ENCODE measurements around the gene CAPS. TPM values are rescaled to one million over a fixed set of nuclear protein-coding genes. Genes with fewer than 3 reads are reported as not detected.

CAPS gene
- total RNA-seq, 6 experiments from 2014 or later = 2.2 to 2.7 (median 2.3) TPM

DNA sequence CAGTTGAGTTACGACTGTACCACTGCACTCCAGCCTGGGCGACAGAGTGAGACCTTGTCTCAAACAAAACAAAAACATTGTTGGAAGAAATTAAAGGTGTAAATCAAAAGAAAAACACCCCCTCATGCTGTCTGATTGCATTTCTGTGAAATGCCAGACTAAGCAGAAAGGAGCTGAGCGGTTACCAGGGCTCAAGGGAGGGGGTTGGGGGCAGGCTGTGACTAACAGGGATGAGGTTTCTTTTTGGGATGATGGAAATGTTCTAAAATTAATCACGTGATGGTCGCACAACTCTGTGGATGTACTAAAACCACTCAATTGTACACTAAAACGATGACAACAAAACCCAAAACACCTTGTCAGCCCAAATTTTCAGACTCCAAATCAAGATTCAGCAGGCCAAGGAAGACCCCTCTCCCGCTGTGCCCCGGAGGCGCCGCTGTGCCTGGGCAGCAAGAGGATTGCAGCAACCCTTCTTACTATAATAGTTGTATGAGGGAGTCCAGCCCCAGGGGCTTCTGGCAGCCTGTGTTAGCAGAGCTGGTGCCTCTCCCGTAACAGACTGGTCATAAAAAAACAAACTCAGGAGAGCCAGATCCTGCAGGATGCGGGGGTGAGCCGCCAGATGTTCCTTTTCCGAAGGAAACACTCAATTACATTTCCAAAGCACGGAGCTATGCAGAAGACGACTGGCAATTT lies 20.9 kb downstream of the CAPS start:
- TF ChIP-seq, protein P1, sequence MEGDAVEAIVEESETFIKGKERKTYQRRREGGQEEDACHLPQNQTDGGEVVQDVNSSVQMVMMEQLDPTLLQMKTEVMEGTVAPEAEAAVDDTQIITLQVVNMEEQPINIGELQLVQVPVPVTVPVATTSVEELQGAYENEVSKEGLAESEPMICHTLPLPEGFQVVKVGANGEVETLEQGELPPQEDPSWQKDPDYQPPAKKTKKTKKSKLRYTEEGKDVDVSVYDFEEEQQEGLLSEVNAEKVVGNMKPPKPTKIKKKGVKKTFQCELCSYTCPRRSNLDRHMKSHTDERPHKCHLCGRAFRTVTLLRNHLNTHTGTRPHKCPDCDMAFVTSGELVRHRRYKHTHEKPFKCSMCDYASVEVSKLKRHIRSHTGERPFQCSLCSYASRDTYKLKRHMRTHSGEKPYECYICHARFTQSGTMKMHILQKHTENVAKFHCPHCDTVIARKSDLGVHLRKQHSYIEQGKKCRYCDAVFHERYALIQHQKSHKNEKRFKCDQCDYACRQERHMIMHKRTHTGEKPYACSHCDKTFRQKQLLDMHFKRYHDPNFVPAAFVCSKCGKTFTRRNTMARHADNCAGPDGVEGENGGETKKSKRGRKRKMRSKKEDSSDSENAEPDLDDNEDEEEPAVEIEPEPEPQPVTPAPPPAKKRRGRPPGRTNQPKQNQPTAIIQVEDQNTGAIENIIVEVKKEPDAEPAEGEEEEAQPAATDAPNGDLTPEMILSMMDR (IDR thresholded peaks at IDR 0.05) = no peak
- no peaks in the 10 kb centered on the region; the same call in 1 of the 2 replicates for H3K27me3 Mint-ChIP-seq (ENCODE audit: insufficient read depth)
- peak overlapping the region; percentile 62 for H3K4me3 Mint-ChIP-seq
- peak; percentile 74 for DNase-seq
- H3K36me3 Mint-ChIP-seq (ENCODE audit: low read depth) = peaks cover 17% of the 10 kb centered on the region; the same call in 1 of the 2 replicates
- H3K27ac Mint-ChIP-seq = peak overlapping the region; percentile 85
- peaks cover 31% of the 10 kb centered on the region for H3K4me1 Mint-ChIP-seq (ENCODE audit: low read depth)
- no peaks in the 10 kb centered on the region for H3K9me3 Mint-ChIP-seq

DNA sequence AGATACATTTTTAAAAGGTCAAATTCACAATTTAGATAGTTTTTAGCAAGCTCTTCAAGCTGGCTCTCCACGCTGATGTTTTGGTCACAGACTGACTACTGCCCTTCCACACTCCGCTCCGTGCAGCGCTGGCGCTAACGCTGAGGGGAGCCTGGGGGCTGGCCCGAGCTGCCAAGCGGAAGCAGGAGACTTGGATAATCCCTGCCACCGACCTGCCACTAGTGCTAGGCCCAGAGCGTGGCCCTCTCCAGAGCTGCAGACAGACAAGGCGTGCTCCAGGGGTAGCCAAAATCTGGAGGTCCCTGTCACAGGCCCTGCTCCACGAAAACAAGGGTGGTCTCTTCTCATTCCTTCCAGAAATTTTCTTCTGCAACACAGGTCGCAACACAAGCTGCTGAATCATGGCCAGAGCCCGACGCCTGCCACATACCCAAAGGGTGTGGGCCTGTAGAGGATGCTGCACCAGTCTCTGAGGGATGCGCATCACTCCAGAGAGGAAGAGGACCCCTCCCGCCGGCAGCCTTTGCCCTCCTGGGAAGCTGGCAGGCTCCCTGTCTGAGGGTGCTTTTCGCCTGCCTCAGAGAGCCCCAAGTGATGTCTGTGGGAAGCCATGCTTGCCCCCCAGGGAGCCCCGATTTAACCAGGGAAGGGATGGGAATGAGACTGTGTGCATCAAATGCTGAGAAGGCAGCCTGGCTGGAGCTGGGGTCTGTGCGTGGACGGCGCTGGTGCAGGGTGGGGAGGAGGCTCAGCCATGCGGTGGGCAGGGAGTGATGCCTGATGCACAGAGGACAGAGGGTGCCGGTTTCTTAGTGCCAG lies 21.6 kb downstream of the CAPS start:
- peaks cover 17% of the 10 kb centered on the region; the same call in 1 of the 2 replicates for H3K36me3 Mint-ChIP-seq (ENCODE audit: low read depth)
- H3K27ac Mint-ChIP-seq = peak overlapping the region; percentile 85
- DNase-seq = no peak
- H3K9me3 Mint-ChIP-seq = no peaks in the 10 kb centered on the region
- peak overlapping the region; percentile 62 for H3K4me3 Mint-ChIP-seq
- no peaks in the 10 kb centered on the region; the same call in 1 of the 2 replicates for H3K27me3 Mint-ChIP-seq (ENCODE audit: insufficient read depth)
- TF ChIP-seq, protein P1 (IDR thresholded peaks at IDR 0.05) = no peak
- H3K4me1 Mint-ChIP-seq (ENCODE audit: low read depth) = peaks cover 31% of the 10 kb centered on the region

DNA sequence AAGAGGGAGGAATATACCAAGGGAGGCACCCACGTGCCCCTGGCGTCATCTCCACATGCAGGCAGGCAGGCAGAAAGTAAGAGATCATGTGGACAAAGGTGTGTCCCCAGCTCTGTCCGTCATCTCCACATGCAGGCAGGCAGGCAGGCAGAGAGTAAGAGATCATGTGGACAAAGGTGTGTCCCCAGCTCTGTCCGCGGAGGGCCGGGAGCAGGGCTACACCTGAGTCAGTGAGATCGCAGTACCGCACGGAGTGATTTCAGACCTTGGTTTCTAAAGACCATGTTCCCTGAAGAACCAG lies 22.2 kb downstream of the CAPS start:
- Mint-ChIP-seq H3K27me3 (ENCODE audit: insufficient read depth) (no peaks in the 10 kb centered on the region; the same call in 1 of the 2 replicates), H3K9me3 (no peaks in the 10 kb centered on the region), H3K36me3 (ENCODE audit: low read depth) (peaks cover 17% of the 10 kb centered on the region; the same call in 1 of the 2 replicates), H3K4me1 (ENCODE audit: low read depth) (peaks cover 31% of the 10 kb centered on the region), H3K4me3 (peak overlapping the region; percentile 62; the same call in 1 of the 2 replicates), H3K27ac (peak overlapping the region; percentile 85)
- DNase-seq = no peak
- TF ChIP-seq, protein P1 (IDR thresholded peaks at IDR 0.05) = no peak

DNA sequence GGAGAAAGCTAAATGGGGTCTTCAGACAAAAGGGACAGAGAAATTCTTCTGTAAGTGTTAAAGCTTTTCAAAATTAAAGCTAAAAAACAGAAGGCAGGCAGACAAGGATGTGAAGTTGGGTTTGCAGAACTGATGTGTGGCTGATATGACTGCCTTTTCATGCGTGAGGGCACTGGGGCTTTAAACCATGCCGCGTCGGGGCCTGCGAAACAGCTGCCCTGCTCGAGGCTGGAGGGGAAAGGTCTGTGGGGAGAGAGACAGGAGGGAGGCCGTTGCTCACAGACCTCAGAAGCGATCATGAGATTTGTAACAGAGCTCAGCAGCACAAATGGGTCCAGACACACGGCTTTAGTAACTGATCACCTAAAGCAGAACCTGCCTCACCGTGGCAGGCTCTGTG lies 23.5 kb downstream of the CAPS start:
- Mint-ChIP-seq H3K27ac (no peak overlapping the region), H3K9me3 (no peaks in the 10 kb centered on the region), H3K4me1 (ENCODE audit: low read depth) (peaks cover 31% of the 10 kb centered on the region), H3K36me3 (ENCODE audit: low read depth) (peaks cover 17% of the 10 kb centered on the region; the same call in 1 of the 2 replicates), H3K27me3 (ENCODE audit: insufficient read depth) (no peaks in the 10 kb centered on the region; the same call in 1 of the 2 replicates), H3K4me3 (no peak overlapping the region)
- TF ChIP-seq, protein P1 (IDR thresholded peaks at IDR 0.05) = no peak; the same call in 1 of the 2 replicates
- DNase-seq = no peak

DNA sequence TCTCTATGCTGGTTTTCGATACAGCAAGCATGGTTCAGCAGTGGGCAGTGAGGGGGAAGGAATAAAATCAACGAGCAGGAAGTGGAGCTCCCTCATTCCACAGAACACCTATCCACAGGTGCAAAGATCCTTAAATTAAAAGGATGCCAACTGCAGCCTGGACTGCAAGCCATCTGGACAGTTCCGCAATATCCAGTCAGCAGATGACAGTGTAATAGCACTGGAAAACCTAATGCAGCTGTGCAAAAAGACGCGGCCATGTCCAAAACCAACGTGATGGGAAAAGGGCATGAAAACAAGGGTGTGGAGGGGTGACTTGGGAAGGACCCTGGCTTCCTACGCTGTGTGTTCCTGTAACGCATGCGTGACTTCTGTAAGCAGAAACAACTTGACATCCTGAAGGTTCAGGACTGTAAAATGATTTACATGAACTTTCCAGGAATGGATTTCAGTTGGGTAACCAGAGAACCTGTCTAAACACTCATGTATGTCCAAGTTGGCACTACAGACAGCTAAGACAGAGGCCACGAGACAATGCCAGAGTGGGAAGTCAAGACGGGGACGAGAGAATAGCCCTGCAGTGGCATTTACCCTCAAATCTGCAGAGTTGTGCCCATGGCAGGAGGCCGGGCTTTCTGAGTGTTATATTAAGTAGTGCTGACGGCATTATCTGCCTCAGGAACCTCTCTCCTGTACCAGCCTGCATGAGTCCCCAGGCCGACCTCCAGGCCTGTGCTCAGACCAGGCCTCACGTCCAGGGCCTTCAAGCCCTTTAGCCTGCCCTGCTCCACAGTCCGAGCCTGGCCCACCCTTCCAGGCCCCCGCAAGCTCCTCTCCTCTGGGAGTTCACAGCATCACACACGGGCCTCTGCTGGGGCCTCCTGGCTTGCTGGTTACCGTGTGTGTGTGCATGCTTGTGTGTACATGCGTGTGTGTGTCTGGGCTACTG lies 26.5 kb downstream of the CAPS start:
- Mint-ChIP-seq H3K9me3 (no peaks in the 10 kb centered on the region), H3K4me3 (no peak overlapping the region), H3K27ac (no peak overlapping the region), H3K27me3 (ENCODE audit: insufficient read depth) (peaks cover 1% of the 10 kb centered on the region; the same call in 1 of the 2 replicates), H3K36me3 (ENCODE audit: low read depth) (peaks cover 17% of the 10 kb centered on the region; the same call in 1 of the 2 replicates), H3K4me1 (ENCODE audit: low read depth) (peaks cover 36% of the 10 kb centered on the region)
- TF ChIP-seq, protein P1 (IDR thresholded peaks at IDR 0.05) = no peak
- DNase-seq = no peak

Measured in HFFc6 (cell line).